ENCODE data around the gene SLC4A11. TPM values are rescaled to one million over a fixed set of nuclear protein-coding genes. Genes with fewer than 3 reads are reported as not detected.

The SLC4A11 gene
- total RNA-seq, 1 donor from 2014 or later = 4.2 TPM

GRCh38 chr20:3199976-3200755 is 38.8 kb downstream of the SLC4A11 start:
- H3K27ac Mint-ChIP-seq (ENCODE audit: unreplicated experiment) = no peak overlapping the region
- no peaks in the 10 kb centered on the region for H3K27me3 Mint-ChIP-seq (ENCODE audit: low read depth)
- H3K9me3 Mint-ChIP-seq (ENCODE audit: low read depth) = no peaks in the 10 kb centered on the region
- TF ChIP-seq CTCF (IDR thresholded peaks at IDR 0.05) = no peak
- H3K4me1 Mint-ChIP-seq (ENCODE audit: low read depth) = peaks cover 13% of the 10 kb centered on the region
- no peak for DNase-seq (ENCODE audit: low spot score)
- H3K36me3 Mint-ChIP-seq (ENCODE audit: low read depth) = peaks cover 30% of the 10 kb centered on the region
- no peak overlapping the region for H3K4me3 Mint-ChIP-seq (ENCODE audit: unreplicated experiment)

GRCh38 chr20:3199206-3199605 is 39.8 kb downstream of the SLC4A11 start:
- Mint-ChIP-seq H3K27ac (ENCODE audit: unreplicated experiment) (no peak overlapping the region), H3K9me3 (ENCODE audit: low read depth) (no peaks in the 10 kb centered on the region), H3K36me3 (ENCODE audit: low read depth) (peaks cover 34% of the 10 kb centered on the region), H3K27me3 (ENCODE audit: low read depth) (no peaks in the 10 kb centered on the region), H3K4me3 (ENCODE audit: unreplicated experiment) (no peak overlapping the region), H3K4me1 (ENCODE audit: low read depth) (peaks cover 10% of the 10 kb centered on the region)
- no peak for DNase-seq (ENCODE audit: low spot score)
- no peak for TF ChIP-seq CTCF (IDR thresholded peaks at IDR 0.05)

- DNase-seq (ENCODE audit: low spot score) = no peak
- Mint-ChIP-seq H3K9me3 (ENCODE audit: low read depth) (no peaks in the 10 kb centered on the region), H3K4me1 (ENCODE audit: low read depth) (no peaks in the 10 kb centered on the region), H3K36me3 (ENCODE audit: low read depth) (peaks cover 51% of the 10 kb centered on the region), H3K4me3 (ENCODE audit: unreplicated experiment) (no peak overlapping the region), H3K27me3 (ENCODE audit: low read depth) (no peaks in the 10 kb centered on the region), H3K27ac (ENCODE audit: unreplicated experiment) (no peak overlapping the region)
- no peak for TF ChIP-seq CTCF (IDR thresholded peaks at IDR 0.05)
Observed at GRCh38 chr20:3195590-3196237, 43.3 kb downstream of the SLC4A11 start.

GRCh38 chr20:3194617-3195280 is 44.2 kb downstream of the SLC4A11 start:
- DNase-seq (ENCODE audit: low spot score) = no peak
- no peak for TF ChIP-seq CTCF (IDR thresholded peaks at IDR 0.05)
- no peaks in the 10 kb centered on the region for H3K27me3 Mint-ChIP-seq (ENCODE audit: low read depth)
- H3K4me3 Mint-ChIP-seq (ENCODE audit: unreplicated experiment) = no peak overlapping the region
- no peaks in the 10 kb centered on the region for H3K9me3 Mint-ChIP-seq (ENCODE audit: low read depth)
- no peak overlapping the region for H3K27ac Mint-ChIP-seq (ENCODE audit: unreplicated experiment)
- H3K36me3 Mint-ChIP-seq (ENCODE audit: low read depth) = peaks cover 48% of the 10 kb centered on the region
- no peaks in the 10 kb centered on the region for H3K4me1 Mint-ChIP-seq (ENCODE audit: low read depth)

GRCh38 chr20:3193806-3194616 is 45.0 kb downstream of the SLC4A11 start:
- no peaks in the 10 kb centered on the region for H3K9me3 Mint-ChIP-seq (ENCODE audit: low read depth)
- no peak for DNase-seq (ENCODE audit: low spot score)
- H3K4me3 Mint-ChIP-seq (ENCODE audit: unreplicated experiment) = no peak overlapping the region
- no peak overlapping the region for H3K27ac Mint-ChIP-seq (ENCODE audit: unreplicated experiment)
- no peaks in the 10 kb centered on the region for H3K27me3 Mint-ChIP-seq (ENCODE audit: low read depth)
- TF ChIP-seq CTCF (IDR thresholded peaks at IDR 0.05) = no peak
- H3K4me1 Mint-ChIP-seq (ENCODE audit: low read depth) = no peaks in the 10 kb centered on the region
- peaks cover 41% of the 10 kb centered on the region for H3K36me3 Mint-ChIP-seq (ENCODE audit: low read depth)

Measured in chondrocyte (in vitro differentiated cells).